AG08396 (cell line): ENCODE measurements around the gene HTR3B.
A peak's percentile ranks its signal among the peaks of the same experiment; 100 is the strongest.
"Not testable (repeated sequence)": the region's sequence is repeated elsewhere in the genome, so short reads cannot be mapped to it uniquely, and the experiment has no call there.

ENCODE experiments used
- DNase-seq: peaks from one replicate; pipeline ENCODE4 v3.0.0; 2012; ENCODE audit warnings: low spot score, mixed read lengths

HTR3B gene

DNA sequence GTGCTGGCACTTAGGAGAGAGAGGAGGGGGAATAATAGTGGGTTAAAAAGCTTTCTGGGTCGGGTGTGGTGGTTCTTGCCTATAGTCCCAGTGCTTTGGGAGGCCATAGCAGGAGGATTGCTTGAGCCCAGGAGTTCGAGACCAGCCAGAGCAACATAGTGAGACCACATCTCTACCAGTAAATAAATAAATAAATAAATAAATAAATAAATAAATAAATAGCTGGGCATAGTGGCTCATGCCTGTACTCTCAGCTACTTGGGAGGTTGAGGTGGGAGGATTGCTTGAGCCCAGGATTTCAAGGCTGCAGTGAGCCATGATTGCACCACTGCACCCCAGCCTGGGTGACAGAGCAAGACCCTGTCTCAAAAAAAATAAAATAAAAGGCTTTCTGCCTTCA lies 41.6 kb downstream of the HTR3B start:
- not testable (repeated sequence) for DNase-seq

DNA sequence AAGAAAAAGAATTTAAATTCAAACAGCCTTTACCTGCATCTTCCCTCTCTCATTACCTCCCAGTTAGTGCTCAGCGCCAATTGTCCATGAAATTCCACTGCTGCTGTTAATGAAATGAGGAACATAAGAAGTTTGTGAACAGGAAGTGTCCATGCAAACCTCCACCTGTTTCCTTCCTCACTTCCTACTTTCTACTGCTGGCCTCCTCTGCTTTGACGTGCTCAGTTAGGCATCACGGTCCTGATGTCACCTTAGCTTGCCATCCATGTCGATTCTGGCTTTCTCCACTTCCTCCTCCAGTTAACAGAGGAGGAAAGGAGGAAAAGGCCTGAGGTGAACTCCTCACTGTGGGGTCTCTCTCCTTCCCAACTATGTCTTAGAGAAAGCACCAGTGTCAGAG lies 43.4 kb downstream of the HTR3B start:
- DNase-seq = no peak

DNA sequence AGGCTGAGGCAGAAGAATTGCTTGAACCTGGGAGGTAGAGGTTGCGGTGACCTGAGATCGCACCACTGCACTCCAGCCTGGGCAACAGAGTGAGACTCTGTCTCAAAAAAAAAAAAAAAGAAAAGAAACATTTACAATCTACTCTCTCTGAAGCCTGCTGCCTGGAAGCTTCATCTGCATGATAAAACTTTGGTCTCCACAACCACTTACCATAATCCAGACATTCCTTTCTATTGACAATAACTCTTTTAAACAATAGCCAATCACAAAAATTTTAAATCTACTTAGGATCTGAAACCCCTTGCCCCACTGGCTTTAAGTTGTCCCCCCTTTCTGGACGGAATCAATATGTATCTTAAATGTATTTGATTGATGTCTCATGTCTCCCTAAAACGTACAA lies 45.3 kb downstream of the HTR3B start:
- no peak for DNase-seq

DNA sequence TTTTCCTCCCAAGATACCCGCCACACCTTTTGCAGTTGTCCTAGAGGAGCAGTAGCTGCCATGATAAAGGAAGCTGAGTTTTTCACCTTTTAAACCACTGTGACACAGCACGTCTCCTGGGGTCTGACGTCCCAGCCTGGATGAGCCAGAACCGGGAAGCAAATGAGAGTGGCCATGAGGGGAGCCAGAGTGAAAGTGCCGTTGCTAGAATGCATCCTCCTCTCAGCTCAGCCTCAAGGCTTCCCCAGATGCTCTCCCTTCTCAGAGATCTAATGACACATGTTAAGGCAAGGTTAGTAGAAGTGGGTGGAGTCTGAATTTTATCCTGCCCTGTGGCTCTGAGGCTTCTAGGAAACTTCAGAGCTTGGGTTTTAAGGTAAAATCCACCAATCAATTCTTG lies 46.9 kb downstream of the HTR3B start:
- DNase-seq = no peak

DNA sequence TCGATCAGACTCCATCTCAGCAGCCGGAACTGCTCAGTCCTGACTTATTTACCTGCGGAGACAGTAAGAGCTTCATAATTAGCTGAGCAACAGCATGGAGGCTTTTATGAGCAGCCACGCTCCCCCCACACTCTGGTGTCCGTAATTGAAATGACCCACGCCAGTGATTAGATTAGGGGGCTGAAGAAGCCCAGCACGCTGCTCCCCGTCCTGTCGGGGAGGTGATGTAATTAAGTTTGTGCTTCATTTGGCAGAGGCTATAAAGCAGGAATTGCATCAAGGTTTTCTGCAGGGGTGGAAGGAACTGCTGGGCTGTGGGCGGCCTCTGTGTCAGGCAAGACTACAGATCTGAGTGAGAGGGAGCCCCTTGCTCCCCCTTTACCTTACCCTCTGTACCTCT lies 47.5 kb downstream of the HTR3B start:
- no peak for DNase-seq

DNA sequence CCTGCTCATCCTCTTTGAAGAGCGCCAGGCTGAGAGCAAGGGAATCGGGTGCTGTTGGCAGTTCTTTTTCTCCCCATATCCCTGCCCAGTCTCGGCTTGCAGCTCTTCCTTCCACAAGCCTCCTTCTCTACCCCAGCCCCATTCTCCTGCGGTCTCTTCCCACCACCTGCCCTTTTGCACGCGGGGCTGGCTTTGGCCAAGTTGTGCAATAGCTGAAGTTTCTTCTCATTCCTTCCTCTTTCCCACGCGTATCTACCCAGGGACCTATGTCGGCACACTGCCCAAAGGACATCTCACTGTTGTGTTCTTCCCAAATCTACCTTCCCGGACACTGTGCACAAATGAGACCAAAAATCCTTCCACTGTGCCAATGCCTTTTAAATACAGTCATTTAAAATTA lies 48.0 kb downstream of the HTR3B start:
- no peak for DNase-seq

DNA sequence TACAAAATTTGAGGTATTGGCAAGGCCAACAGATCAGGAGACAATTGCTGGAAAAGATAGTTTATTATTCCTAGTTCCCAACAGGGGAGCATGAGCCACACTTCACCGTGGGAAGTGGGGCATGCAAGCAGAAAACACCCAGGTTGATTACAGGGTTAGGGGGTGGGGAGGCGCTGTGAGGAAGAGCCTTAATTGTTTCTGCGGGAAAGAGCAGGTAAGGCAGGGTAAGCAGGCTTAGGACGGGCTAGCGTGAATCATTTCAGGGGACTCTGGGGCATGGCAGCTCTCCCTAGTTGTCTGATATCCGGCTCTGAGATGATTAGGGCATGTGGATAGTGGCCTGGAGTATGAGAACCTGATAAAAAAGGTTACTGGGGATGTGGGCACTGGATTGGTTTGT lies 49.6 kb downstream of the HTR3B start:
- no peak for DNase-seq

DNA sequence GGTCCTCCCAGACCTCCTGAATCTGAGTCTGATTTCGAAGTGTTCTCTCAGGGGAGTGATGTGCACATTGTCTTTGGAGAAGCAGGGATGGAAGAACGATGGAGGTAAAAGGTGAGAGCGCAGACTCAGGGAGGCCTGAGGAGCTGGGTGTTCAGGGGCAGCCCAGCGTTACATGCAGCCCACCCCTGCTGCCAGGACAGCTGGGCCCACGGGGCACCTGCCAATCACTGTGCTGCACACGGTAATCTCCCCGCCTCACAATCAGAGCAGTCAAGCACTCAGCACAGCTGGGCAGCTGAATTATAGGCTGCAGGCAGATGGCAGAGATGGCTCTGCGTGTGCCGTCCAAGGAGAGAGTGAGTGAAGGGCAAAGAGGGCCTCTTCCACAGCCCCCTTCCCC lies 52.4 kb downstream of the HTR3B start:
- no peak for DNase-seq

DNA sequence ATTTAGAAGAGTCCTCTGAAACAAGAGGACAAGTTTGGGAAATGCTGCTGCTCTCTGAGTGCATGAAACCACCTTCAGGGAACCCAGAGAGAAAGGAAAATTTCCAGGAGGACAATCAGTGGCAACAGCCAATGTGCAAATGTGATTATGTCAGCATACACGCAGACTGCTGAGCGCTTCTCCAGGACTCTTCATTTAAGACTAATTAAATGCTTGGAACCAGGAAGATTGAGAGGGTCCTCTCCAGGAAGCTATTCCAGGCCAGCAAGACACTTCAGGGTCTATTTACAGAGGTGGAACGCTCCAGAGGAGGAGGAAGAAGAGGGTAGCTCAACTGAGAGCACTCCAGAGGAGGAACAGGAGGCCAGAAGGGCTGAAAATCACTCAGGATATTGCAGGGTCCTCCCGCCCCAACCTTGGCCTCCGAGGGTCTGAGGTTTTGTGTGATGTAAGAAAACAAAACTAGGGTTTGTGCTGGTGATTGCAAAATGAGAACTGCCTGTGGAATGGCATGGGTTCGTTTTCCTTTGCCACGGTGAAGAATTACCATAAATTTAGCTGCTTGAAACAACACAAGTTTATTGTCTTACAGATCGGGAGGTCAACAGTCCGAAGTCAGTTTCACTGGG lies 56.2 kb downstream of the HTR3B start:
- DNase-seq = no peak

DNA sequence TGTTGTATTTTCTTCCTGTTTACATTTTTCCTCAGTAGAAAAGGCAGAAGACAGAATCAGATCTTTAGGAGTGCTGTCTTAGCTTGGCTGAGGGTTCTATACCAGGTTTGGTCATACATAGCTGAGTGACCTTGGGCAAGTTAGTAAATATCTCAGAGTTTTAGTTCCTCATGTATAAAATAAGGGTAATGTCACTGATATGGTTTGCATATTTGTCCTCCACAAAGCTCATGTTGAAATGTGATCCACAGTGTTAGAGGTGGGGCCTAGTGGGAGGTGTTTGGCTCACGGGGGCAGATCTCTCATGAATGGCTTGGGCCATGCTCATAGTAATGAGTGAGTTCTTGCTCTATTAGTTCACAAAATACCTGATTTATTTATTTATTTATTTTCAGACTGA lies 62.8 kb downstream of the HTR3B start:
- no peak for DNase-seq

DNA sequence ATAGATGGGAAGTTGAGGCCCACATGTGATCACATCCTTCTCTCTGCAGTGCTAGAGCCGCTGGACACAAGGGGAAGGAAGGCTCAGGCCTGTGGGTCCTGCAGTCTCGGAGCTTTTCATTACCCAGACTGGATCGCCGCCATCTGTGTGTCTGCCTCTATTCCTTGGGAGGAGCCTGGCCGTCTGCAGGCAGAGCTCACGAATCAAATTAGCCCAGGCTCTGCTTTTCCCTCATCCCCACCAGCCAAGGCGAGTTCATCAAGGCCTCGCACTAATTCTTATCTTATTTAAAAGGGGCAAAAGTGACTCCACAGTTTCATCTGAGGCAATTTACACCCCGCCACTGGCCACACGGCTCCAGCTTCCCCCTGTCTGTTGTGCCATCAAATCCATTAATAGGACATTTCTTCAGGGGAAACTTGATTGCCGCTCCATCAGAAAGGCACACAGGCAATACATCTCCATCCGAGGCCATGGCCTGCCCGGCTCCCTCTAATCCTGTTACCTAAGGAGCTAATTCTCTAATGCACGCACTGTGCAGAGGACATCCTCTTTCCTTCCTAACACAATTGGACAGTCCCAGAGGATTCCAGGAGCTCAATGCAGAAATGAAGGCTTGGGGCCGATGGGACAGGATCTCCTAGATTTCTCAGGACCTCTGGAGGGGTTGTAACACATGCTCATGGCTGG lies 67.1 kb downstream of the HTR3B start:
- no peak for DNase-seq

DNA sequence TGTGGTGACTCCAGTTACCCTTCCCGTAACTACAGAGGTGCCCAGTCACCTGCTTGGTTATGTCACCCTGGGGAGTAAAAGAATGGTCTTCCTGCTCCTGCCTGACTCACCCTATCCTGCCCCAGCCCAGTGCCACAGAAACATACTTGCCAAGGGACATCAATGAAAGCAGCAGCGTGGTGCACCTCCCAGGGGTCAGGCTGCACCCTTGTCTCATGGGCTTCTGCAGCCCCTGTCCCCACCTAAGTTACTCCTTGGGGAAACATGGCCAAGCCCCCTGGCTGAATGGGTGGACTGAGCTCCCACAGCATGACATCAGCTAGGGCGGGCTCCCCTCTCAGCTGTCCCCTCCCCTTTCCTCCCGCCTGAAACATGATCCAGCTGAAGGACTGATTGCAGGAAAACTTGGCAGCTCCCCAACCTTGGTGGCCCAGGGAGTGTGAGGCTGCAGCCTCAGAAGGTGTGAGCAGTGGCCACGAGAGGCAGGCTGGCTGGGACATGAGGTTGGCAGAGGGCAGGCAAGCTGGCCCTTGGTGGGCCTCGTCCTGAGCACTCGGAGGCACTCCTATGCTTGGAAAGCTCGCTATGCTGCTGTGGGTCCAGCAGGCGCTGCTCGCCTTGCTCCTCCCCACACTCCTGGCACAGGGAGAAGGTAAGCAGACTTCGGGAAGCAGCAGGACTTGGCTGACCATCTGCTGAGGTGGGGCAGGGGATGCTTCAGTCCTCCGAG lies 70.3 kb downstream of the HTR3B start, which contains the start of gene HTR3A:
TSS of gene HTR3A (plus strand) at position 368 of the 730 bp plus-strand sequence. CDS start at position 586, 218 bp downstream.
- no peak for DNase-seq

DNA sequence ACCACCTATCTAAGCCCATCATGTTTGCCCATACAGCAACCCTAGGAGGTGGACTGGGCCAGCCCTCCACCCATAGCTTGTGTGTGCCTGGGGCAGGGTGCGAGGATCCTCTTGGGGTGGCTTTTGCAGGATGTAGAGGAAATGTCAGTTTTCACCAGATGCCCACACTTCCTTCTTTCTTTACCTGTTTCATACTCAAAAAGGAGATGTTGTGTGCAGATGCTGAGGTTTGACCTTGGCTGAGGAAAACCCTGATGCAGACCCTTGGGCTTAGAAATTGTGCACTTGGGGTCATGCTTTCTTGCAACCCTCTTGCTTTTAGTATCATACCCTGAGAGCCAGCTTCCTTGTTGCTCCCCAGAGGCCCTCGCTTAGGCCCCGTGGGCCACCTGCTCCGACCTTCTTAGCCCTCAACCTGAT lies 72.5 kb downstream of the HTR3B start:
- no peak for DNase-seq

DNA sequence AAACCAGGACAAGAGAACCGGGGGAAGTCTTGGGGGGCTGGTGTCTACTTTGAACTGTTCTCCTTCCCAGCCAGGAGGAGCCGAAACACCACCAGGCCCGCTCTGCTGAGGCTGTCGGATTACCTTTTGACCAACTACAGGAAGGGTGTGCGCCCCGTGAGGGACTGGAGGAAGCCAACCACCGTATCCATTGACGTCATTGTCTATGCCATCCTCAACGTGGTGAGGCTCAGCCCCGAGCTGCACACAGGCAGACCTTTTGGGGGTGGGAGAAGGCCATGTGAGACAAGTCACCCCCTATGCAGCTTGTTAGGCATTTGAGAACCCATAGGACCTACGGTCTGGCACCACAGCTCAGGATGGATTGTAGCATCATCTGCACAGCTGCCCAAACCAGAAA lies 73.1 kb downstream of the HTR3B start:
- no peak for DNase-seq

DNA sequence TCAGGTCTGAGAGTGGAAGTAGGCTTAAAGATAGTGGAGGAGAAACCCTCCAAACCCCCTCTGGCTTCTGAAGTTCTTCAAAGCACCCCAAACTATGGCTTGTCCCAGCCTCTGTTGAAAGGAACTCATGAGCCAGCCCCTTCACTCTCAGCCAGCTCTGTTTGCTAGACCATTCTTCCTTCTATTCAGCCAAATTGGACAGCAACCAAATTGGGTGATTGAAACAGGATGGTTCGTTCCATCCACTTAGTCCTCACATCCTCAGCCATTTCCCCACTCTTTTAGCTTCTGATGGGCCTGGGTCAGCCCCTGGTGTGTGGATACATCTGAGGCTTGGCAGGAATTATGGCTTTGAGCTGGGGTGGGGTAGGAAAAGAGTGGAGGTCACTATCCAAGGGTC lies 74.8 kb downstream of the HTR3B start:
- DNase-seq = no peak

DNA sequence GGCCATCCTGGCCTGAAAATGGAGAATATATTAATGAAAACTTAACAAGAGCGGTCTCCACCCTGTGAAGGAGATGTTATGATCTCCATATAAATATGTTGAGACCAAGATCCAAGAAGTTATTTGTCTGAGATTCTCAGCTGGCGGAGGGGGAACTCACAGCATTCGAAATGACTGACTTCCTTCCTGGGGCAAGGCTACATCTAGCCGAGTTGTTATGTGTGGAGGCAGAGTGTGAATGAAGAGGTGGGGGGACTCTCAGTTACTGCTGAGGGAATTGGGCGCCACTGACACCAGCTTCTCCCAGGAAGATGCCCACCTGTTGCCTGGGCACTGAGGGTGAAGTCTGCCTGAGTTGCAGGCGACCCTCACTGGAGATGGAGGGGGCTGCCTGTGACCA lies 76.2 kb downstream of the HTR3B start:
- DNase-seq = no peak

DNA sequence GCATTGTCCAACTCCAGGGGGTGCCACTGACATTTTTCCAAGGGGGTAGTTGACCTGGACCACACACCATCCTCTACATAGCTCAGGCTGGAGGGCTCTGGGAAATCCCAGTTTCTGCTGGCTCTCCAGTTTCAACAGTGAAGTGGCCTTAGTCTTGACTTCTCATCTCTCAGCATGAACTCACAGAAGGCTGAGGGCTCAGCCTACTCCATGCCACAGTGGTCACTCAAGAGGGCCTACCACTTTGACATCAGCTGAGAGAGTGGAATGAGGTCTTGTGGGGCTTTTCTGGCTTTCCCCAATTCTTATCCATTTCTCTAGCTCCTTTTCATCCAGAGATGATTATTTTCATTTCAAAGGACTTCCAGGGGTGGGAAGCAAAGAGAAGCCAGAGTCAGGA lies 77.7 kb downstream of the HTR3B start:
- no peak for DNase-seq

DNA sequence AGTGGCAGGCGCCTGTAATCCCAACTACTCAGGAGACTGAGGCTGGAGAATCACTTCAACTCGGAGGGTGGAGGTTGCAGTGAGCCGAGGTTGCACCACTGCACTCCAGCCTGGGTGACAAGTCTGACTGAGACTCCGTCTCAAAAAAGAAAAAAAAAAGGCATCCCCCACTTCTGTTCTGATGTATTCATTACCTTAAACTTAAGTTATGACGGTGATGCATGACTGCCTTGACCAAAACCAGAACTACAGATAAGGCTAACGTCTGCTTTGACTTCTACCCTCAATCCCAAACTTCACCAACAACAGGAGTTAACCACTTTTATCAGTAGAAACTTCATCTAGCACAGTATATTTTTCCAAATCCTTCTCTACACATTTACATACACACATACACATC lies 80.2 kb downstream of the HTR3B start:
- no peak for DNase-seq

DNA sequence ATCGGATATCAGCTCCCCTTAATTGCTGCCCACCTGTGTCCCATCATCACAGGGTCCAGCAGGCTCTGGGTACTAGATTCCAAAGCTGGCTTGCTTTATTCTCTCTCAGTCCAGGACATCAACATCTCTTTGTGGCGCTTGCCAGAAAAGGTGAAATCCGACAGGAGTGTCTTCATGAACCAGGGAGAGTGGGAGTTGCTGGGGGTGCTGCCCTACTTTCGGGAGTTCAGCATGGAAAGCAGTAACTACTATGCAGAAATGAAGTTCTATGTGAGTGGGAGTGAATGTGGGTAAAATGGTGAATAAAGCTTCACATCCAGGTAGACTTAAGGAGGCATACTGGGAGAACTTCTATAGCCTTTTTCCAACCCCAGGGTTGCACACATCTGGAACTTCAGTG lies 81.3 kb downstream of the HTR3B start:
- DNase-seq = no peak

DNA sequence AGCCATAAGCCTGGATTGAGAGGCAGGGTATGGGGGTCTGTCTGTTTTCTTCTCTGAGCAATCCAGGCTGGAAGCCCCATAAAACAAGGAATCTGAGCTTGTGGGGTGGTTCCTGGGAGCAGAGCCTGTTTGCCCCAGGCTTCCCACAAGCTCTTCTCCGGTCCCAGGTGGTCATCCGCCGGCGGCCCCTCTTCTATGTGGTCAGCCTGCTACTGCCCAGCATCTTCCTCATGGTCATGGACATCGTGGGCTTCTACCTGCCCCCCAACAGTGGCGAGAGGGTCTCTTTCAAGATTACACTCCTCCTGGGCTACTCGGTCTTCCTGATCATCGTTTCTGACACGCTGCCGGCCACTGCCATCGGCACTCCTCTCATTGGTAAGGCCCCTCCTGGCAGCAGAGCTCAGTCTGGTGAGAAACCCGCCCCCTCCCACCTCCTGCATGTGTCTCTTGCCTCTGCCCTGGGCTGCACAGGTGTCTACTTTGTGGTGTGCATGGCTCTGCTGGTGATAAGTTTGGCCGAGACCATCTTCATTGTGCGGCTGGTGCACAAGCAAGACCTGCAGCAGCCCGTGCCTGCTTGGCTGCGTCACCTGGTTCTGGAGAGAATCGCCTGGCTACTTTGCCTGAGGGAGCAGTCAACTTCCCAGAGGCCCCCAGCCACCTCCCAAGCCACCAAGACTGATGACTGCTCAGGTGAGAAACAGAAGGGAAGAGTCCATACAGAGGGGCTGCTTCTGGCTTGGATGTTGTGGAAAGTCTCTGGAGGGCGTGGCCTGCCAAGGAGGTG lies 82.0 kb downstream of the HTR3B start:
- no peak for DNase-seq

DNA sequence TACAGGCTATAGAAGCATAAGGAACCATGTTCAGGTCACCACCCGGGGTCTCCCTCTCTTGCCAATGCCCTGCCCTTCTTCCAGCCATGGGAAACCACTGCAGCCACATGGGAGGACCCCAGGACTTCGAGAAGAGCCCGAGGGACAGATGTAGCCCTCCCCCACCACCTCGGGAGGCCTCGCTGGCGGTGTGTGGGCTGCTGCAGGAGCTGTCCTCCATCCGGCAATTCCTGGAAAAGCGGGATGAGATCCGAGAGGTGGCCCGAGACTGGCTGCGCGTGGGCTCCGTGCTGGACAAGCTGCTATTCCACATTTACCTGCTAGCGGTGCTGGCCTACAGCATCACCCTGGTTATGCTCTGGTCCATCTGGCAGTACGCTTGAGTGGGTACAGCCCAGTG lies 84.8 kb downstream of the HTR3B start:
- DNase-seq = no peak

DNA sequence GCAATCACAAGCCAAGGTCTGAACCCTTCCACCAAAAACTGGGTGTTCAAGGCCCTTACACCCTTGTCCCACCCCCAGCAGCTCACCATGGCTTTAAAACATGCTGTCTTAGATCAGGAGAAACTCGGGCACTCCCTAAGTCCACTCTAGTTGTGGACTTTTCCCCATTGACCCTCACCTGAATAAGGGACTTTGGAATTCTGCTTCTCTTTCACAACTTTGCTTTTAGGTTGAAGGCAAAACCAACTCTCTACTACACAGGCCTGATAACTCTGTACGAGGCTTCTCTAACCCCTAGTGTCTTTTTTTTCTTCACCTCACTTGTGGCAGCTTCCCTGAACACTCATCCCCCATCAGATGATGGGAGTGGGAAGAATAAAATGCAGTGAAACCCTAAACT lies 85.3 kb downstream of the HTR3B start:
- no peak for DNase-seq

DNA sequence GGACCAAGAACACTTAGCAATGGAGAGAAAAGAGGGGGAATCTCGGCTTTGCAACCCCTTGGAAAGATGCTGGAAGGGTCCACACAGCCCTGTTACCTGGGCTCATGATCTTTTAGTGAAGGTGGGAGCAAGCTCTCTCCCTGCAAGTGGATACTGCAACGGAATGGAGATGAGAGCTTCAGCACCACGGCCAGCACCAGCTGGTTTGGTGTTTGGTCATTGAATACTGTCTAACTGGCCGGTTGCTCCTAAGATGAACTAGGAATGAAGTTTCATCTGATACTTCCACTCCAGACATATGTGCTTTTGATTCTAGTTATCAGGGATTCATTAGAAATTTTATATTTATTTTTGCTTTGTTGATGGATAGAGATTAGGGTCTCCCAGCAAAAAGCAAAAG lies 86.6 kb downstream of the HTR3B start:
- peak; percentile 32 for DNase-seq
